Liver (tissue), 9 donors: Measurements from ENCODE around the gene C1QA. TPM values are rescaled to one million over a fixed set of nuclear protein-coding genes. Genes with fewer than 3 reads are reported as not detected.

Experiments
- DNase-seq: peaks from one replicate; pipeline ENCODE4 v3.0.0-alpha.2; 2017; ENCODE audit warnings: low spot score
- H3K27ac ChIP-seq, 2 donors: one replicate each; pipeline ENCODE4 v1.7.0; 2013; ENCODE audit warnings: inconsistent platforms in 2 of 2, low read length in 2 of 2, control low read depth in 1 of 2, low read depth in 1 of 2, mild to moderate bottlenecking in 1 of 2
- H3K27me3 ChIP-seq, 4 donors: one replicate each; pipeline versions ENCODE4 v1.6.1 to v1.7.0; 2013; ENCODE audit warnings: low read length in 3 of 4, inconsistent platforms in 1 of 4, mild to moderate bottlenecking in 1 of 4, moderate library complexity in 1 of 4; ENCODE audit not compliant: control insufficient read depth in 4 of 4, insufficient read depth in 4 of 4
- H3K36me3 ChIP-seq, 4 donors: one replicate each; pipeline versions ENCODE4 v1.6.1 to v1.7.0; 2013; ENCODE audit warnings: low read length in 3 of 4, mild to moderate bottlenecking in 3 of 4, low read depth in 1 of 4, moderate library complexity in 1 of 4; ENCODE audit not compliant: control insufficient read depth in 4 of 4, insufficient read depth in 3 of 4
- H3K4me1 ChIP-seq, 4 donors: one replicate each; pipeline versions ENCODE4 v1.6.1 to v1.7.0; 2013; ENCODE audit warnings: low read length in 3 of 4, mild to moderate bottlenecking in 3 of 4, moderate library complexity in 1 of 4; ENCODE audit not compliant: control insufficient read depth in 4 of 4, insufficient read depth in 4 of 4
- H3K4me3 ChIP-seq, 3 donors: one replicate each; pipeline versions ENCODE4 v1.6.1 to v1.7.0; 2013; ENCODE audit warnings: low read length in 3 of 3, control low read depth in 1 of 3, low read depth in 1 of 3, mild to moderate bottlenecking in 1 of 3
- H3K9ac ChIP-seq, 2 donors: one replicate each; pipeline ENCODE4 v1.7.0; 2013; ENCODE audit warnings: low read length in 2 of 2, mild to moderate bottlenecking in 2 of 2, moderate library complexity in 2 of 2, control low read depth in 1 of 2, low read depth in 1 of 2
- H3K9me3 ChIP-seq, 4 donors: one replicate each; pipeline versions ENCODE4 v1.6.1 to v1.7.0; 2013; ENCODE audit warnings: low read length in 3 of 4; ENCODE audit not compliant: control insufficient read depth in 4 of 4
- CTCF ChIP-seq: fragments of 150-350 bp; IDR thresholded peaks from 2 replicates; pipeline ENCODE4 v1.5.1; 2017; ENCODE audit warnings: improper control_type of control experiment, low read depth, low read length; ENCODE audit not compliant: missing input control
- EGR1 ChIP-seq, 2 donors: IDR thresholded peaks; 2 replicates each; pipeline ENCODE4 v1.6.1; 2016 to 2018; ENCODE audit warnings: antibody characterized with exemption in 2 of 2, low read depth in 2 of 2
- FOXA1 ChIP-seq: IDR thresholded peaks from 2 replicates; pipeline ENCODE4 v1.6.1; 2016; ENCODE audit warnings: antibody characterized with exemption
- REST ChIP-seq: IDR thresholded peaks from 2 replicates; pipeline ENCODE4 v1.6.1; 2016; ENCODE audit warnings: antibody characterized with exemption, mild to moderate bottlenecking
- ZBTB33 ChIP-seq: IDR thresholded peaks from 2 replicates; pipeline ENCODE4 v1.6.1; 2016; ENCODE audit warnings: antibody characterized with exemption
- WGBS: extraction: QIAGEN DNeasy Blood & Tissue Kit; methylation state at CpG from one replicate; pipeline ENCODE4 v1.1.7; 2013; 5-methylcytosine and 5-hydroxymethylcytosine counted together
- polyA plus RNA-seq, 2 donors: library from polyadenylated mRNA; stranded (reverse) in 1 of 2; unstranded in 1 of 2; fragments of 200-250 nt in 1 of 2; fragments of >200 nt in 1 of 2; fragmentation: Nextera tagmentation in 1 of 2; extraction: Ambion mirVana in 1 of 2; gene quantifications; one replicate each; pipeline versions ENCODE4 v1.2.1 to v1.2.3, GENCODE V29; 2013 to 2015
- total RNA-seq, 2 donors: library from RNA; depleted of rRNA; stranded (reverse); fragments of >200 nt; gene quantifications; one replicate each; pipeline ENCODE4 v1.2.3, GENCODE V29; 2014
- donor health status: healthy.
- donor health status: healthy.
- donor health status: healthy.
- donor health status: healthy.
- donor health status: healthy.

C1QA gene
- total and polyA plus RNA-seq, 4 donors = 73.0 to 243 (median 94.6) TPM

- TF ChIP-seq ZBTB33 = no peak
Observed at GRCh38 chr1:22619252-22619651, 17.2 kb upstream of the C1QA start (continued).

GRCh38 chr1:22619798-22620197, 16.6 kb upstream of the C1QA start:
- H3K9me3 ChIP-seq = no peaks in the 10 kb centered on the region
- H3K36me3 ChIP-seq = no peaks in the 10 kb centered on the region
- WGBS = 67% methylated on average over 12 of the region's 12 CpGs
- TF ChIP-seq EGR1 (IDR thresholded peaks at IDR 0.05; ENCODE audit: low read depth in 2 of 2) (no peak), ZBTB33 (no peak)
- H3K4me1 ChIP-seq = no peaks in the 10 kb centered on the region
- no peak overlapping the region for H3K4me3 ChIP-seq
- H3K9ac ChIP-seq = no peak overlapping the region
- H3K27me3 ChIP-seq = peaks cover 0 to 8% (median 4%) of the 10 kb centered on the region in 4 donors
- DNase-seq = no peak
- H3K27ac ChIP-seq = no peak overlapping the region

GRCh38 chr1:22621761-22622160, 14.7 kb upstream of the C1QA start:
- Histone ChIP-seq H3K9ac (no peak overlapping the region), H3K27me3 (peaks cover 0 to 13% (median 6%) of the 10 kb centered on the region in 4 donors), H3K9me3 (no peaks in the 10 kb centered on the region), H3K4me3 (no peak overlapping the region), H3K36me3 (no peaks in the 10 kb centered on the region), H3K27ac (no peak overlapping the region), H3K4me1 (no peaks in the 10 kb centered on the region)
- 58% methylated on average over 4 of the region's 4 CpGs for WGBS
- DNase-seq = no peak
- TF ChIP-seq FOXA1 = no peak
- TF ChIP-seq CTCF = no peak
- TF ChIP-seq REST = no peak
